ENCODE results near the gene SMPD2. TPM values are rescaled to one million over a fixed set of nuclear protein-coding genes. Genes with fewer than 3 reads are reported as not detected.

The SMPD2 gene
- total RNA-seq, 1 experiment from 2014 or later: 19.9 TPM

DNA sequence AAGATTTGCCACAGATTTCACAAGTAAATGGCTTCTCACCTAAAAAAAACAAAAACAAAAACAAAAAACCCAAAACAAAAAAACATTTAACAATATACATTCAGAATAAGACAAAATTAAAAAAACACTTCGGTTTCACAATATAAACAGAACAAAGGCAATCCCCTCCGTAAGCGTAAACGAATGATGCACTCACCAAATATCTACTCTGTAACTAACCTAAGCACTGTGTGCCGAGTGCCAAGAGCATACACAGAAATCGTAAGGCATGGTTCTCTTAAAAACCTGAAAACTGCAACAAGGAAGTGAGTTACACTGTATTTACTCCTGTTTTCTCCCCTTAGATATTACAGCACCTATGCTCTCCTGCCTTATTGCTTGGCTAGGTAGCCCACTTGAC, 27.2 kb downstream of the SMPD2 start:
- Mint-ChIP-seq H3K4me1 (ENCODE audit: insufficient read depth, unreplicated experiment) (no peaks in the 10 kb centered on the region), H3K4me3 (ENCODE audit: unreplicated experiment) (no peak overlapping the region), H3K27ac (ENCODE audit: low read depth, unreplicated experiment) (no peak overlapping the region), H3K36me3 (ENCODE audit: insufficient read depth, unreplicated experiment) (peaks cover 65% of the 10 kb centered on the region), H3K27me3 (ENCODE audit: insufficient read depth, unreplicated experiment) (no peaks in the 10 kb centered on the region), H3K9me3 (ENCODE audit: unreplicated experiment) (no peaks in the 10 kb centered on the region)
- ChIA-PET CTCF (no interaction called here), POLR2A (no interaction called here)
- intact Hi-C loops (cut with micrococcal nuclease): no loop called here
- TF ChIP-seq, protein P1, sequence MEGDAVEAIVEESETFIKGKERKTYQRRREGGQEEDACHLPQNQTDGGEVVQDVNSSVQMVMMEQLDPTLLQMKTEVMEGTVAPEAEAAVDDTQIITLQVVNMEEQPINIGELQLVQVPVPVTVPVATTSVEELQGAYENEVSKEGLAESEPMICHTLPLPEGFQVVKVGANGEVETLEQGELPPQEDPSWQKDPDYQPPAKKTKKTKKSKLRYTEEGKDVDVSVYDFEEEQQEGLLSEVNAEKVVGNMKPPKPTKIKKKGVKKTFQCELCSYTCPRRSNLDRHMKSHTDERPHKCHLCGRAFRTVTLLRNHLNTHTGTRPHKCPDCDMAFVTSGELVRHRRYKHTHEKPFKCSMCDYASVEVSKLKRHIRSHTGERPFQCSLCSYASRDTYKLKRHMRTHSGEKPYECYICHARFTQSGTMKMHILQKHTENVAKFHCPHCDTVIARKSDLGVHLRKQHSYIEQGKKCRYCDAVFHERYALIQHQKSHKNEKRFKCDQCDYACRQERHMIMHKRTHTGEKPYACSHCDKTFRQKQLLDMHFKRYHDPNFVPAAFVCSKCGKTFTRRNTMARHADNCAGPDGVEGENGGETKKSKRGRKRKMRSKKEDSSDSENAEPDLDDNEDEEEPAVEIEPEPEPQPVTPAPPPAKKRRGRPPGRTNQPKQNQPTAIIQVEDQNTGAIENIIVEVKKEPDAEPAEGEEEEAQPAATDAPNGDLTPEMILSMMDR (IDR thresholded peaks at IDR 0.05; ENCODE audit: unreplicated experiment): no peak
- BruUV-seq (replicated peaks): no TSS peak
- DNase-seq (ENCODE audit: unreplicated experiment): no peak

- Mint-ChIP-seq H3K27ac (ENCODE audit: low read depth, unreplicated experiment) (no peak overlapping the region), H3K9me3 (ENCODE audit: unreplicated experiment) (no peaks in the 10 kb centered on the region), H3K4me1 (ENCODE audit: insufficient read depth, unreplicated experiment) (no peaks in the 10 kb centered on the region), H3K36me3 (ENCODE audit: insufficient read depth, unreplicated experiment) (peaks cover 67% of the 10 kb centered on the region), H3K27me3 (ENCODE audit: insufficient read depth, unreplicated experiment) (no peaks in the 10 kb centered on the region), H3K4me3 (ENCODE audit: unreplicated experiment) (no peak overlapping the region)
- POLR2A ChIA-PET: interaction anchor here (0.6 kb wide), 1 partner anchor 41 kb away, joined by 4 read pairs; no protein-coding TSS in a partner anchor
- no peak for DNase-seq (ENCODE audit: unreplicated experiment)
- intact Hi-C loops (cut with micrococcal nuclease): no loop called here
- CTCF ChIA-PET: interaction anchor here (0.6 kb wide), 1 partner anchor 39 kb away, joined by 4 read pairs; no protein-coding TSS in a partner anchor
- BruUV-seq (replicated peaks): no TSS peak
- TF ChIP-seq, protein P1 (IDR thresholded peaks at IDR 0.05; ENCODE audit: unreplicated experiment): no peak
These were observed 29.2 kb downstream of the SMPD2 start for GRCh38 chr6:109469591-109470189.

DNA sequence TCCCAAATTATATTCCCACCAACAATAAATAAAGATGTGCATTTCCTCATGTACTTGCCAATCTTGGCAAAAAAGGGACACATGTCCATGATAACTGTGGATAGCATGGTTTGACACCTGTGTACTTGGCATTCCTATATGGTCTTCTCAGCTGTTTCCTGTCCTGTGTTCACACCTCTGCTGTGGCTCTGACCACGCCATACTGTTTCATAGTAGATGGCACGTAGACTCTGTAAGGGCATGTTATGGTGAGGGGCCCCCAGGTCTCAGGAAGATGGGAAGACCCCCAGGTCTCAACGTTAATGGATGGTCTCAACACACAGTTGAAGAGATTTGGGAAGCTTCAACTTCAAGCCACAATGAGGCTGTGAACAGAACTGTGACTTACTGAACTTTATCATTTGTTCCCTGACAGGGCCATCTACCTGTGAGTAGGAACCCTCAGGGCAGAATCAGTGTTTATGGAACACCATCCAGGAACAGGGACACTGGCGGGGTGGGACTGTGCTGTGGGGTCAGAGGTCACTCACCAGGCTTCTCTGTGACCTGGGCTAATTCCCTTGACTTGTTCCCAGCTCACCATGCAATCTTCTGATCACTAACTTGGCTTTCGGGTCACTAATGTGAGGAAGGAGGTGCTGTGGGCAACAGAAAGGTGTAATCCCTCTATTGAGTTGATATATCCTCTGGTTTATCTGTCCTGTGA, 30.7 kb downstream of the SMPD2 start:
- H3K27me3 Mint-ChIP-seq (ENCODE audit: insufficient read depth, unreplicated experiment): no peaks in the 10 kb centered on the region
- peaks cover 59% of the 10 kb centered on the region for H3K36me3 Mint-ChIP-seq (ENCODE audit: insufficient read depth, unreplicated experiment)
- H3K9me3 Mint-ChIP-seq (ENCODE audit: unreplicated experiment): no peaks in the 10 kb centered on the region
- H3K4me3 Mint-ChIP-seq (ENCODE audit: unreplicated experiment): no peak overlapping the region
- no peak for DNase-seq (ENCODE audit: unreplicated experiment)
- no TSS peak for BruUV-seq (replicated peaks)
- TF ChIP-seq, protein P1 (IDR thresholded peaks at IDR 0.05; ENCODE audit: unreplicated experiment): no peak
- H3K4me1 Mint-ChIP-seq (ENCODE audit: insufficient read depth, unreplicated experiment): no peaks in the 10 kb centered on the region
- POLR2A ChIA-PET: interaction anchor here (1.7 kb wide), 1 partner anchor 11 kb away, joined by 5 read pairs; the partner anchor contains the start of gene ZBTB24
- CTCF ChIA-PET: interaction anchor here (0.5 to 1.2 kb wide), 4 partner anchors 18 to 864 kb away, joined by 3 to 4 read pairs (median 3); no protein-coding TSS in a partner anchor
- intact Hi-C loops (cut with micrococcal nuclease): no loop called here
- no peak overlapping the region for H3K27ac Mint-ChIP-seq (ENCODE audit: low read depth, unreplicated experiment)

DNA sequence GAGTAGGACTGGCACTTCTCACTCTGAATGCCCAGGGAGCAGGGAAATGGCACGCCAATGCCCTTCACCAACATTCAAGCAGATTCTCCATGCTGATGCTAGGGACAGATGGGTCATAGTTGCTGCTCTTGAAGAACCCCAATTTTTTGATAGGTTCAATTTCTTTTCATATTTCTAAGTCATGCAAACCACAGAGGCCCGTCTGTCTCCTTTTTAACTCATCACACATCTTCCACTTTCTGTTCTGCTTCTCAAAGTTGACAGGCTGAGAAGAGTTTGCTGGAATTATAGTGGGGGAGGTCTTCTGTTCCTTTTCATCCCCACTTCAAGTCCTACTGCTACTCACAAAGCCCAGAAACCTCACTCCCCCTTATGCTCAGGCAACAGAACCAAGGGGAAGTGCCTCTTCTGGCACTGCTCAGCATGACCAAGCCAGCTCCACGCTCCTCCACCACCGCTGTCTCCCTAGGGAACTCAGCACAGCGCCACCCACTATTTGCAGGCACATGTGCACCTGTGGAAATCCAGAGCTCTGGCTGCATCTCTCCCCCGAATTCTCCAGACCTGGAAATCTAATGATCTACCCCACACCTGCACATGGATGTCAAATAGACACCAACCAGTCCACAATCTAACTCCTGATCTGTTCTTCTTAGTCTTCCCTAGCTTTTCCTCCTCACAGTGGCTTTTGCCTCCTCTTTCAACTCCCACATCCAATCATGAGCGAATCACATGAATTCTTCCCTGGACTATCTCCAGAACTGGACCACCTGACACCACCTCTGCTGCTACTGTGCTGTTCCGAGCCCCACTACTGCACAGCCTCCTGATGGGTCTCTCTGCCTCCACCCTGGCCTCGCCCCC, 31.8 kb downstream of the SMPD2 start:
- no peaks in the 10 kb centered on the region for H3K9me3 Mint-ChIP-seq (ENCODE audit: unreplicated experiment)
- TF ChIP-seq, protein P1 (IDR thresholded peaks at IDR 0.05; ENCODE audit: unreplicated experiment): no peak
- no peaks in the 10 kb centered on the region for H3K27me3 Mint-ChIP-seq (ENCODE audit: insufficient read depth, unreplicated experiment)
- intact Hi-C loops (cut with micrococcal nuclease): no loop called here
- CTCF ChIA-PET: interaction anchor here (0.5 to 1.7 kb wide), 2 partner anchors 284 to 640 kb away, joined by 3 to 4 read pairs; no protein-coding TSS in a partner anchor
- peaks cover 61% of the 10 kb centered on the region for H3K36me3 Mint-ChIP-seq (ENCODE audit: insufficient read depth, unreplicated experiment)
- no peak overlapping the region for H3K4me3 Mint-ChIP-seq (ENCODE audit: unreplicated experiment)
- DNase-seq (ENCODE audit: unreplicated experiment): no peak
- peaks cover under 1% of the 10 kb centered on the region for H3K4me1 Mint-ChIP-seq (ENCODE audit: insufficient read depth, unreplicated experiment)
- no peak overlapping the region for H3K27ac Mint-ChIP-seq (ENCODE audit: low read depth, unreplicated experiment)
- POLR2A ChIA-PET: interaction anchor here (0.9 kb wide), 1 partner anchor 66 kb away, joined by 4 read pairs; no protein-coding TSS in a partner anchor
- no TSS peak for BruUV-seq (replicated peaks)
